ENCODE measurements around the gene RDX. TPM values are rescaled to one million over a fixed set of nuclear protein-coding genes. Genes with fewer than 3 reads are reported as not detected.
"Not testable (repeated sequence)": the region's sequence is repeated elsewhere in the genome, so short reads cannot be mapped to it uniquely, and the experiment has no call there.

The RDX gene
- total and polyA plus RNA-seq, 8 donors, result 109 to 152 (median 133) TPM

DNA sequence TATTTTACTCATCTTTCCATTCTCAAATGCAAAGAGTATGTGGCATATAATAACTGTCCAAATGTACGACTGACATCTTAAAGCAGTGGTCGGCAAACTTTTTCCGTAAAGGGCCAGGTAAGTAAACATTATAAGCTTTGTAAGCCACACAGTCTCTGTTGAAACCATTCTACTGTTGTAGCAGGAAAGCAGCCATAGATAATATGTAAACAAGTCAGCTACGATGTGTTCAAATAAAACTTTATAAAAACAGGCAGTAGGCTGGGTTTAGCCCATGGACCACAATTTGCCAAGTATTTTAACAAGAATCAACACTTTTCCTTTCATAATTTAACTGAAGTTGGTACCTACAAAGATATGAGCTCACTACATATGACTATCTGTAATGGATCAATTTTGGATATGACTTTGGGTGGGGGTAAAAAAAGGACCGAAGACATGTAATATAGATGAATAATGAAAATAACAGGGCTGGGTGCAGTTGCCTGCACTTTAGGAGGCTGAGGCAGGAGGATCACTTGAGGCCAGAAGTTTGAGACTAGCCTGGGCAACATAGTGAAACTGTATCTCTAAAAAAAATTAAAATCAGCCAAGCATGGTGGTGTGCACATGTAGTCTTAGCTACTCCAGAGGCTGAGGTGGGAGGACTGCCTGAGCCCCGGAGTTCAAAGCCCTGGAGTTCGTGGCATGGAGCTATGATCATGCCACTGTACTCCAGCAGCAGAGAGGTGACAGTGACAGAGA lies 5.7 kb downstream of the RDX start:
- Histone ChIP-seq H3K36me3 (no peaks in the 10 kb centered on the region), H3K4me1 (peaks cover 18 to 73% of the 10 kb centered on the region in 2 donors), H3K4me3 (no peak overlapping the region), H3K27me3 (no peaks in the 10 kb centered on the region), H3K9me3 (no peaks in the 10 kb centered on the region), H3K27ac (no peak overlapping the region)
- DNase-seq (no peak), ATAC-seq (no peak)
- intact Hi-C loops (cut with DNase I), result no loop called here
- TF ChIP-seq, protein P1, sequence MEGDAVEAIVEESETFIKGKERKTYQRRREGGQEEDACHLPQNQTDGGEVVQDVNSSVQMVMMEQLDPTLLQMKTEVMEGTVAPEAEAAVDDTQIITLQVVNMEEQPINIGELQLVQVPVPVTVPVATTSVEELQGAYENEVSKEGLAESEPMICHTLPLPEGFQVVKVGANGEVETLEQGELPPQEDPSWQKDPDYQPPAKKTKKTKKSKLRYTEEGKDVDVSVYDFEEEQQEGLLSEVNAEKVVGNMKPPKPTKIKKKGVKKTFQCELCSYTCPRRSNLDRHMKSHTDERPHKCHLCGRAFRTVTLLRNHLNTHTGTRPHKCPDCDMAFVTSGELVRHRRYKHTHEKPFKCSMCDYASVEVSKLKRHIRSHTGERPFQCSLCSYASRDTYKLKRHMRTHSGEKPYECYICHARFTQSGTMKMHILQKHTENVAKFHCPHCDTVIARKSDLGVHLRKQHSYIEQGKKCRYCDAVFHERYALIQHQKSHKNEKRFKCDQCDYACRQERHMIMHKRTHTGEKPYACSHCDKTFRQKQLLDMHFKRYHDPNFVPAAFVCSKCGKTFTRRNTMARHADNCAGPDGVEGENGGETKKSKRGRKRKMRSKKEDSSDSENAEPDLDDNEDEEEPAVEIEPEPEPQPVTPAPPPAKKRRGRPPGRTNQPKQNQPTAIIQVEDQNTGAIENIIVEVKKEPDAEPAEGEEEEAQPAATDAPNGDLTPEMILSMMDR (IDR thresholded peaks at IDR 0.05), result no peak

DNA sequence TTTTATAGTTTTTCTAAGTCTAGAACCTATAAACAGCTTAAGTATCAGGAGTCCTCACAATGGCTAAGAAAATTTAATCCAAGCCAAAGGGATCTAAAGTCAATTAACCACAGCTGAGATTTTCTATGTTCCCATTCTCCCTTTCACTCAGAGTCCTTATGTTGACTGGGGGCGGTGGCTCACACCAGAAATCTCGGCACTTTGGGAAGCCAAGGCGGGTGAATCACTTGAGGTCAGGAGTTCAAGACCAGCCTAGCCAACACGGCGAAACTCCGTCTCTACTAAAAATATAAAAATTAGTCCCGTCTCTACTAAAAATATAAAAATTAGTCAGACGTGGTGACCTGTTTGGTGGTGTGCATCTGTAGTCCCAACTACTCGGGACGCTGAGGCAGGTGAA lies 6.9 kb downstream of the RDX start:
- Histone ChIP-seq H3K9me3 (no peaks in the 10 kb centered on the region), H3K27me3 (no peaks in the 10 kb centered on the region), H3K27ac (no peak overlapping the region), H3K4me3 (no peak overlapping the region), H3K4me1 (peaks cover 10 to 63% of the 10 kb centered on the region in 2 donors), H3K36me3 (no peaks in the 10 kb centered on the region)
- intact Hi-C loops (cut with DNase I), result no loop called here
- TF ChIP-seq, protein P1 (IDR thresholded peaks at IDR 0.05), result no peak
- no peak for ATAC-seq
- DNase-seq, result no peak

DNA sequence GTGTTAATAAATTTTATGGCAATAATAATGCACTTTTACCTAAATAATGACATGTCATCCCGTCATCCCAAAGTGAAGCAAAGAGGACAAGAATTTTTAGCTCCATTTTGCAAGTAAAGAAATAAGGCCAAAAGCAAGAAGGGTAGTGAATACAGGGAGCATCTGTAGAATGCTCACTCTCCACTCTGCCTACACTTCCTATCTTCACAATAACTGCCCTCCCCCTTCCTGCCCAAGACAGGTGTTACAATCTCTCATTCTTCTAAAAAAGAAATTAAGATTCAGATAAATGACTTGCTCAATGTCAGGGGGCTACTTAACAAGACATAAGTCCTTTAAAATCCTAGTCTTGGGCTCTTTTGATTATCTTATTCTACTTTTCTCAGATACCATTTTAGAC lies 8.9 kb downstream of the RDX start:
- no peak for DNase-seq
- Histone ChIP-seq H3K4me3 (no peak overlapping the region), H3K27me3 (no peaks in the 10 kb centered on the region), H3K27ac (no peak overlapping the region), H3K4me1 (peaks cover 3 to 48% of the 10 kb centered on the region in 2 donors), H3K36me3 (no peaks in the 10 kb centered on the region), H3K9me3 (no peaks in the 10 kb centered on the region)
- ATAC-seq, result no peak
- intact Hi-C loops (cut with DNase I), result no loop called here
- TF ChIP-seq, protein P1 (IDR thresholded peaks at IDR 0.05), result no peak

DNA sequence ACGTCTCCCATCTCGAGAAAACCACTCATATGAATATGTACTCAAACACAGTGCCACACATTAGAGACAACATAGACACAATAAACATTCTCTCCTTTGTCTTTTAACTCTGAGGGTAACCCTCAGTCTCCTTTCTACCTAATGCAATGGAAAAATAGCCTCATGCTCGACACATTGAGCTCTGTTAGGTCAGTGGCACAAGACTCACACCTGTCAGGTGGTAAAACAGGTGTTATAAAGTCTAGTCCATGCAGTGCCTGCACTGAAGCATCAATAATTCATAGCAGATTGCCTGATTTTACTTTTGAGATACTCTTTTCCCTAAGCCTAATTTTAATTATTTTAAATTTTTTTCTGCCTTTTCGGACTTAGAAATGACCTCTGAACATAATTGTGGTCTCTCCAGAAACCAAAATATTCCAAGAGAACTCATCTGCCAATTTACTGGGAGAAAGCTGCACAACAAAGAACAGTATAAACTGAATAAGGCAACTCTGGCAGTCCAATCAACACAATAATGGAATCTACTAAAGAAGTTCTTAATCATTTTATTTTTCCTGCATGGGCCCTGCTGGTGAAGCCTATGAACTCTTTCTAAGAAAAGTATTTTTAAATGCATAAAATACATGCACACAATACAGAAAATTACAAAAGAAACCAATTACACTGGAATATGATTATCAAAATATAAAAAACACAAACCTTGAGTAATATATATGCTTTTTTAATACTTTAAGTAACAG lies 9.9 kb downstream of the RDX start:
- Histone ChIP-seq H3K27ac (no peak overlapping the region), H3K27me3 (no peaks in the 10 kb centered on the region), H3K4me1 (peaks cover 3 to 45% of the 10 kb centered on the region in 2 donors), H3K4me3 (no peak overlapping the region), H3K9me3 (no peaks in the 10 kb centered on the region), H3K36me3 (no peaks in the 10 kb centered on the region)
- intact Hi-C loops (cut with DNase I), result no loop called here
- TF ChIP-seq, protein P1 (IDR thresholded peaks at IDR 0.05), result no peak
- ATAC-seq, result no peak
- no peak for DNase-seq

DNA sequence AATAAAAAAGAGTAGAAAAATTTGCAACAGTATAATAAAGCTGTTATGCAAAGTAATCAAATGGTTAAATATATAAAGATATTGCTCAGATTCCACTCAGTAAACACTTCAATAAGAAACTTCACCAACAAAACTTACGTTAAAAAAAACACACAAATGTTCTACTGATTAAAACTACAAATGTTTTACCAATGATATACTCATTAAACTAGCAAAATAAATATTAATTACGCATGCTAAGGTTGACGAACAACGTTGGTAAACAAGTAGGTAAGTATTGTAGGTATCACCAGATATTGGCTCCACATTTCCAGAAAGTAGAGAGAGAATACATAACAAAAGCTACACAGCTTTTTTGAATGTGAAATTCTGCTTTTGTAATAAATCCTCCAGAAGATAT lies 12.6 kb downstream of the RDX start:
- intact Hi-C loops (cut with DNase I), result no loop called here
- DNase-seq (no peak), ATAC-seq (no peak)
- no peak overlapping the region for H3K27ac ChIP-seq
- peaks cover 3 to 32% of the 10 kb centered on the region in 2 donors for H3K4me1 ChIP-seq
- H3K9me3 ChIP-seq, result no peaks in the 10 kb centered on the region
- peaks cover 0 to 5% of the 10 kb centered on the region in 2 donors for H3K36me3 ChIP-seq
- no peak overlapping the region for H3K4me3 ChIP-seq
- TF ChIP-seq, protein P1 (IDR thresholded peaks at IDR 0.05), result no peak
- no peaks in the 10 kb centered on the region for H3K27me3 ChIP-seq

DNA sequence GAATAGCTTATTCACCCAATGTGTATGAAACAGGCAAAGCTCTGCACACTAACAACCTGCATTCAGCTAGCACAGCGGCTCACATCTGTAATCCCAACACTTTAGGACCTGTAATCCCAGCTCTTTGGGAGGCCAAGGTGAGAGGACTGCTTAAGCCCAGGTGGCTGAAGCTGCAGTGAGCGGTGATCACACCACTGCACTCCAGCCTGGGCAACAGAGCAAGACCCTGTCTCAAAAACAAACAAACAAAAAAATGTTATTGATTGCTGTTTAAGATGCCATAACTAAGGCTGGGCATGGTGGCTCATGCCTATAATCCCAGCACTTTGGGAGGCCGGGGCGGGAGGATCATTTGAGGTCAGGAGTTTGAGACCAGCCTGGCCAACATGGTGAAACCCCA lies 15.8 kb downstream of the RDX start:
- DNase-seq; intact Hi-C loops (cut with DNase I); ATAC-seq; H3K9me3 ChIP-seq; H3K27ac ChIP-seq; H3K27me3 ChIP-seq; H3K4me3 ChIP-seq: not testable (repeated sequence)
- Histone ChIP-seq H3K4me1 (peaks cover 0 to 14% of the 10 kb centered on the region in 2 donors), H3K36me3 (peaks cover 0 to 26% of the 10 kb centered on the region in 2 donors)

Data from left lung (tissue), 10 donors.